ENCODE results near the gene PDCD1. TPM values are rescaled to one million over a fixed set of nuclear protein-coding genes. Genes with fewer than 3 reads are reported as not detected.

The PDCD1 gene
- total RNA-seq, 2 experiments from 2014 or later = 9.5 to 11.4 TPM

DNA sequence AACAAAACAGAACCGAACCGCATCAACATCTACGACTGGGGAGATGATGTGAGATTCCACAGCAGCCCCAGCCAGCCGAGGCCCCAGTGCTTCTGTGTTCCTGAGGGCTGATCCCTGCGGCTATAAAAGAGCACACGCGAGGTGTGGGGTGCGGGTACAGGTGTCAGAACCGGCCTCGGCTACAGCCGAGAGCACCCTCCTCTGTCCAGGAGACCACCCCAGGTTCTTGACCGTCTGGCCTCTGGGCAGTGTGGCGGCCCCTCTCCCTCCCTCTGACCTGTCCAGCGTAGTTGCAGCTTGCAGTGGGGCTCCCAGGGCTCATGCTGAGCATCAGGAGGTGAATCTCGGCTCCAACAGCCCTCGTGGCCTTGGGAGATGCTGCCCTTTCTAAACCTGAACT, 34.6 kb upstream of the PDCD1 start:
- Mint-ChIP-seq H3K4me1 (ENCODE audit: low read depth) (peaks cover 23% of the 10 kb centered on the region), H3K27me3 (no peaks in the 10 kb centered on the region), H3K27ac (no peak overlapping the region), H3K36me3 (ENCODE audit: low read depth) (peaks cover 17% of the 10 kb centered on the region), H3K9me3 (no peaks in the 10 kb centered on the region), H3K4me3 (no peak overlapping the region)
- no peak for ATAC-seq (ENCODE audit: poor library complexity)
- H3K9me3 ChIP-seq (ENCODE audit: control insufficient read depth in 1 of 2, insufficient read depth in 1 of 2, low read length in 2 of 2) = peaks cover 0 to 5% of the 10 kb centered on the region in 2 experiments
- H3K4me1 ChIP-seq (ENCODE audit: insufficient read depth, low read length) = peaks cover 7% of the 10 kb centered on the region
- no peak overlapping the region for H3K27ac ChIP-seq (ENCODE audit: low read depth in 1 of 2, low read length in 2 of 2)
- CTCF ChIA-PET = no interaction called here
- H3K4me3 ChIP-seq (ENCODE audit: low read length) = no peak overlapping the region
- intact Hi-C loops (cut with DNase I, micrococcal nuclease) = no loop called here
- POLR2A ChIA-PET = no interaction called here
- peak in 1 of 14 experiments; percentile 22 for DNase-seq
- TF ChIP-seq CTCF (IDR thresholded peaks at IDR 0.05) = no peak
- H3K27me3 ChIP-seq (ENCODE audit: control insufficient read depth in 1 of 2, insufficient read depth in 2 of 2, low read length in 2 of 2) = no peaks in the 10 kb centered on the region
- peaks cover 17% of the 10 kb centered on the region for H3K36me3 ChIP-seq (ENCODE audit: insufficient read depth, low read length)

DNA sequence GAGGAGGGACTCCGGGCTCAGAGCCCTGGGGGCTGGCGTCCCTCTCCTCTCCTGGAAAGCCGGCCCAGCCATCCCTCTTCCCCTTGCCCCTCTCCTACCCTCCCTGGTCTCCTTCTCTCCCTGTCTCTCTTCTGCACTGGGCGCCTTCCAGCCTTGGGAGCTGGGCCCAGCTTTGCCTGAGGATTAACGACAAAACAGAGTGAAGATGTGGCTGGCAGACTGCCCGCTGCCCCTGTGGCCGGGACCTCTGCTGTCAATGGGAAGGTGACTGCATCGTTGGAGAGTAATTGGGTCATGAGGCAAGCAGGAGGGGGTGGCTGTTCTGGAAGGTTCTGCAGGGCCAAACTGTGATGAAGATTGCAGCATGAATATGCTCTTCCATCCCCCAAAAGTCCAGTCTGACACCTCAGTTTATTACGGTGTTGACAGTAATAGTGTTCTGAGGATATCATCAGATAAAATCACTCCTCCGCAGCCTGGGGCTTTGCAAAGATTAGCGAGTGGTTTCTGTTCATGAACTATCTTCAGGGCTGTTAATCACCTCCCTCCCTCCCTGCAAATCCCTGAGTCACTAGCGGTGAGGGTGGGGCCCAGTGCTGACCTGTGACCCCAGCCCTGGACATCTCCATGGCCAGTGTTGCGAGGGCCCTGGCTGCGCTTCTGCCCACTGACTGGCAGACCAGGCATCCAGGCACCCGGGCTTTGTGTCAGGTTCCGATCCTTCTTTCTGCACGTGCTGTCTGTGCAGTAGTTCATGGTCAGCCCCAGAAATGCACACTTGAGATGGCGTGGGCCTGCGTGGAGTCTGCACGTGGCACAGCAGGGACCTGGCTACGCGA, 33.8 kb upstream of the PDCD1 start:
- H3K4me1 Mint-ChIP-seq (ENCODE audit: low read depth) = peaks cover 29% of the 10 kb centered on the region
- H3K27ac ChIP-seq (ENCODE audit: low read depth in 1 of 2, low read length in 2 of 2) = no peak overlapping the region
- no peaks in the 10 kb centered on the region for H3K27me3 ChIP-seq (ENCODE audit: control insufficient read depth in 1 of 2, insufficient read depth in 2 of 2, low read length in 2 of 2)
- POLR2A ChIA-PET = no interaction called here
- DNase-seq (peak in 1 of 14 experiments; percentile 27), ATAC-seq (ENCODE audit: poor library complexity) (no peak)
- peaks cover 18% of the 10 kb centered on the region for H3K36me3 ChIP-seq (ENCODE audit: insufficient read depth, low read length)
- H3K4me1 ChIP-seq (ENCODE audit: insufficient read depth, low read length) = peaks cover 11% of the 10 kb centered on the region
- TF ChIP-seq CTCF (IDR thresholded peaks at IDR 0.05) = no peak
- no peaks in the 10 kb centered on the region for H3K9me3 Mint-ChIP-seq
- no peak overlapping the region for H3K27ac Mint-ChIP-seq
- H3K27me3 Mint-ChIP-seq = no peaks in the 10 kb centered on the region
- intact Hi-C loops (cut with DNase I, micrococcal nuclease) = no loop called here
- H3K4me3 ChIP-seq (ENCODE audit: low read length) = no peak overlapping the region
- no peak overlapping the region for H3K4me3 Mint-ChIP-seq
- CTCF ChIA-PET = no interaction called here
- H3K9me3 ChIP-seq (ENCODE audit: control insufficient read depth in 1 of 2, insufficient read depth in 1 of 2, low read length in 2 of 2) = peaks cover 0 to 5% of the 10 kb centered on the region in 2 experiments
- peaks cover 22% of the 10 kb centered on the region for H3K36me3 Mint-ChIP-seq (ENCODE audit: low read depth)

- intact Hi-C loops (cut with DNase I, micrococcal nuclease) = no loop called here
- H3K4me1 ChIP-seq (ENCODE audit: insufficient read depth, low read length) = peaks cover 11% of the 10 kb centered on the region
- no peaks in the 10 kb centered on the region for H3K27me3 ChIP-seq (ENCODE audit: control insufficient read depth in 1 of 2, insufficient read depth in 2 of 2, low read length in 2 of 2)
- H3K36me3 ChIP-seq (ENCODE audit: insufficient read depth, low read length) = peaks cover 24% of the 10 kb centered on the region
- Mint-ChIP-seq H3K4me1 (ENCODE audit: low read depth) (peaks cover 31% of the 10 kb centered on the region), H3K9me3 (no peaks in the 10 kb centered on the region), H3K4me3 (no peak overlapping the region), H3K27me3 (no peaks in the 10 kb centered on the region), H3K27ac (no peak overlapping the region), H3K36me3 (ENCODE audit: low read depth) (peaks cover 28% of the 10 kb centered on the region)
- ChIA-PET CTCF (no interaction called here), POLR2A (no interaction called here)
- H3K27ac ChIP-seq (ENCODE audit: low read depth in 1 of 2, low read length in 2 of 2) = no peak overlapping the region
- no peak for TF ChIP-seq CTCF (IDR thresholded peaks at IDR 0.05)
- ATAC-seq (ENCODE audit: poor library complexity) (no peak), DNase-seq (no peak)
- no peak overlapping the region for H3K4me3 ChIP-seq (ENCODE audit: low read length)
- peaks cover 0 to 9% of the 10 kb centered on the region in 2 experiments for H3K9me3 ChIP-seq (ENCODE audit: control insufficient read depth in 1 of 2, insufficient read depth in 1 of 2, low read length in 2 of 2)
These were observed 33.2 kb upstream of the PDCD1 start for GRCh38 chr2:241891988-241892298.
